ENCODE results near the gene NUTM2A.
"Not testable (repeated sequence)": the region's sequence is repeated elsewhere in the genome, so short reads cannot be mapped to it uniquely, and the experiment has no call there.

NUTM2A gene

DNA sequence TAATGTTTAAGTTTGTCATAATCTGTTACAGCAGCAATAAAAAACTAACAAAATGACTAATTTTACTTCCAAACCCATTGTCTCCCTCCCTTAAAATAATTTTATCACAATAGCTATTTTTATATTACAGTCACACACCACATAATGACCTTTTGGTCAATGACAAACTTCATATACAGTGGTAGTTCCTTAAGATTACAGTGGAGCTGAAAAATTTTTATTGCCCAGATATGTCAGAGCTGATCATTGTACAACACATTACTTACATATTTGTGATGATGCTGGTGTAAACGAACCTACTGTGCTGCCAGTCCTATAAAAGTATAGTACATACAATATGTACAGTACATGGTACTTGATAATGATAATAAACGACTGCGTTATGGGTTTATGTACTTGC is 22.1 kb downstream of the NUTM2A start:
- DNase-seq (ENCODE audit: low spot score): not testable (repeated sequence)

DNA sequence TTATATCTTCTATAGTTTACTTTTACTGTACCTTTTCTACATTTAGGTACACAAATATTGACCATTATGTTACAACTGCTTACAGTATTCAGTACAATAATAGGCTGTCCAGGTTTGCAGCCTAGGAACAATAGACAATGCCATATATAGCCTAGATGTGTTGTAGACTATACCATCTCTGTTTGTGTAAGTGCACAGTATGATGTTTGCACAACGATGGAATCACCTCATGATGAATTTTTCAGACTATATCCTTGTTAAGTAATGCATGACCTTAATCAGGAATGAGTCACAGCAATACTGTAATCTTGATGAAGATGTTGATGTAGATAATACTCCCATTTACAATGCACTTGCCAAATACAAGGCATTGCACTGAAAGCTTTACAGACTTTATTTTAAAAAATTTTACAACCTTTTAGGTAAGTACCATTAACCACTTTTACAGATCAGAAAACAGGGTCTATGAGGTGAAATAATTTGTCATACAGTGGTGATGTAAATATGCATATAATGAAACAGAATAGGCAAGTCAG is 23.6 kb downstream of the NUTM2A start:
- not testable (repeated sequence) for DNase-seq (ENCODE audit: low spot score)

- DNase-seq (ENCODE audit: low spot score): not testable (repeated sequence)
Observed at GRCh38 chr10:87280749-87281392, 55.6 kb downstream of the NUTM2A start.
